IPS-15b (cell line): ENCODE results near the gene SLC39A3.

Experiments
- H3K27me3 ChIP-seq: one replicate; pipeline ENCODE4 v1.6.1; 2013; ENCODE audit warnings: low read length; ENCODE audit not compliant: control insufficient read depth, insufficient read depth
- H3K36me3 ChIP-seq: one replicate; pipeline ENCODE4 v1.6.1; 2013; ENCODE audit warnings: low read length; ENCODE audit not compliant: control insufficient read depth, insufficient read depth
- H3K4me1 ChIP-seq: one replicate; pipeline ENCODE4 v1.6.1; 2013; ENCODE audit warnings: mild to moderate bottlenecking, low read length; ENCODE audit not compliant: control insufficient read depth, insufficient read depth
- H3K4me3 ChIP-seq: one replicate; pipeline ENCODE4 v1.5.1; 2013; ENCODE audit warnings: low read depth, low read length
- H3K9ac ChIP-seq: one replicate; pipeline ENCODE4 v1.6.1; 2013; ENCODE audit warnings: low read depth, mild to moderate bottlenecking, low read length
- H3K9me3 ChIP-seq: one replicate; pipeline ENCODE4 v1.6.1; 2013; ENCODE audit warnings: mild to moderate bottlenecking, low read length; ENCODE audit not compliant: control insufficient read depth, insufficient read depth

SLC39A3 gene

DNA sequence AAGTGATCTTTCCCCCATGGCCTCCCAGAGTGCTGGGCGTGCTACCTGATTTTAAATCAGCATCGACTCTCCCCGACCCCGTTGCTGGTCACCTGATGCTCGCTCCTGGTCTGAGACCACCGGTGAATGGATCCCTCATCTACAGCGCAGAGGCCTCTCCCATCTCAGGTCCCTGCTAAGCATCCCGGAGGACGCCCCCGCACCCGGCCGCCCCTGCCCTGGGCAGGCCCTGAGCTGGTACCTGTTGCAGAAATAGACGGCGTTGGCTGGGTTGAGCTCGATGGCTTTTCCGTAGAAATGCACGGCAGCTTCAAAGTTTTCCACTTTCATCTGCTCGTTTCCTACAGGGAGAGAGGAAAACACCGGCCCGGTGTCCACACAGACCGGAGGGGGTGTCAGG lies 25.1 kb upstream of the SLC39A3 start:
- H3K27me3 ChIP-seq: no peaks in the 10 kb centered on the region
- H3K4me3 ChIP-seq: no peak overlapping the region
- H3K36me3 ChIP-seq: peaks cover 71% of the 10 kb centered on the region
- H3K4me1 ChIP-seq: no peaks in the 10 kb centered on the region
- no peak overlapping the region for H3K9ac ChIP-seq
- no peaks in the 10 kb centered on the region for H3K9me3 ChIP-seq

GRCh38 chr19:2763687-2764086 lies 23.9 kb upstream of the SLC39A3 start:
- no peaks in the 10 kb centered on the region for H3K9me3 ChIP-seq
- H3K9ac ChIP-seq: no peak overlapping the region
- H3K4me3 ChIP-seq: no peak overlapping the region
- no peaks in the 10 kb centered on the region for H3K4me1 ChIP-seq
- no peaks in the 10 kb centered on the region for H3K27me3 ChIP-seq
- peaks cover 68% of the 10 kb centered on the region for H3K36me3 ChIP-seq

- Histone ChIP-seq H3K27me3 (no peaks in the 10 kb centered on the region), H3K36me3 (peaks cover 64% of the 10 kb centered on the region), H3K4me3 (no peak overlapping the region), H3K9me3 (no peaks in the 10 kb centered on the region), H3K4me1 (no peaks in the 10 kb centered on the region), H3K9ac (no peak overlapping the region)
These were observed 23.1 kb upstream of the SLC39A3 start for GRCh38 chr19:2762783-2763496.

DNA sequence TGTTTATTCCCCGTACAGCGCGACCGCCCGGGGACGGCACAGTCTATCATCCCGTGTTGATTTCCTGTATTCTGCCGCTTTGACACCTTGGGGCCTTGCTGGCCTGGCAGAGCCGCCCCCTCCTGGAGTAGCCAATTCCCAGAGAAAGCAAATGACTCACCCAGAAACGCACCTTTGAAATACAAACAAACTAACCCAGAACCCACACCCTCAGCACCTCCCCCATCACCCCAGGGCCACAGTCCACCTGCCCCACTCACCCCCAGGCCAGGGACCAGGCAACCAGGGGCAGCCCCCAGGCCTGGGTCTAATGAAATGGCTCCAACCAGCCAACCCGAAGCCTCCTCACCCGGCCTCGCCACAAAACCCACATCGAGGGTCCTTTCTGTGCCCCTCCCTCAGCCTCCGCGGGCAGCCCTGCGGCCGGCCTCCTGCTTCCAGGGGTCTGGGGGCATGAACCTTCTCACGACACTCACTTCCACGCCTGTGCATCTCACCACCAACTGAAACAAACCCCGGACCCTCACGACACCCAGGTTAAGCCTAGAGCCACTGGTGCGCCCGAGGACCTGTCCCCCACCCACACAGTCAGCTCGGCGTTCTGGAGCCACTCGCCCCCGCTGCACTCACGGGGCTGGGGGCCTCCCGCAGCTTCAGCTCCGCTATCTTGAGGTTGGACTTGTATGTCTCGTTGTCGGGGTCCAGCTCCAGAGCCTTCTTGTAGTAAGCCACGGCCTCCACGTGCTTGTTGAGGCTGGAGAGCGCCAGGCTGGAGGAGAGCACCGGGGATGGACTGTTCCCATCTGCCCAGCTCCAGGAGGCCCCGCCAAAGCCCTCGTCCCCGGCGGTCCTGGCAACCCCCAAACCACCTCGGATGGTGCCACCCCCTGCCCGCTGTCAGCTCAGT lies 22.3 kb upstream of the SLC39A3 start:
- Histone ChIP-seq H3K4me1 (no peaks in the 10 kb centered on the region), H3K9ac (no peak overlapping the region), H3K36me3 (peaks cover 66% of the 10 kb centered on the region), H3K4me3 (no peak overlapping the region), H3K9me3 (no peaks in the 10 kb centered on the region), H3K27me3 (no peaks in the 10 kb centered on the region)

DNA sequence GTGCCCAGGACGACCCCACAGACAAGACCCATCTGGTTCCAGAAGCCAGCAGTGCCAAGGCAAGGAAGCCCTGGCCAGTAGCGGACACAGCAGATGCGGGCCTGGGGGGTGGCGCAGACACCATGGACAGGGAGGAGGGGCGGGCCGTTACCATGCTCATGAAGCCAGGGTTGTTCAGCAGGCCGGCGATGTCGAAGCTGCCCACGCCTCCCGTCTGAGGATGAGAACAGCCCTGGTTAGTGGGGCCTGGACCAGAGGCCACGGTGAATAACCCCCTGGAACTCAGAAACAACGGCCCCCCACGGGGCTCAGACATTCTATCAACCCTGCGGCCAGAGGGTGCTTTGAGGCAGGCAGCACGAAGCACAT lies 21.5 kb upstream of the SLC39A3 start:
- Histone ChIP-seq H3K36me3 (peaks cover 65% of the 10 kb centered on the region), H3K9me3 (no peaks in the 10 kb centered on the region), H3K4me1 (no peaks in the 10 kb centered on the region), H3K9ac (no peak overlapping the region), H3K27me3 (no peaks in the 10 kb centered on the region), H3K4me3 (no peak overlapping the region)

GRCh38 chr19:2759965-2760364 lies 20.1 kb upstream of the SLC39A3 start:
- Histone ChIP-seq H3K4me3 (no peak overlapping the region), H3K36me3 (peaks cover 64% of the 10 kb centered on the region), H3K27me3 (no peaks in the 10 kb centered on the region), H3K9ac (no peak overlapping the region), H3K9me3 (no peaks in the 10 kb centered on the region), H3K4me1 (no peaks in the 10 kb centered on the region)

- Histone ChIP-seq H3K4me3 (no peak overlapping the region), H3K27me3 (no peaks in the 10 kb centered on the region), H3K9ac (no peak overlapping the region), H3K4me1 (no peaks in the 10 kb centered on the region), H3K36me3 (peaks cover 67% of the 10 kb centered on the region), H3K9me3 (no peaks in the 10 kb centered on the region)
These were observed 19.5 kb upstream of the SLC39A3 start for GRCh38 chr19:2759362-2759761.

DNA sequence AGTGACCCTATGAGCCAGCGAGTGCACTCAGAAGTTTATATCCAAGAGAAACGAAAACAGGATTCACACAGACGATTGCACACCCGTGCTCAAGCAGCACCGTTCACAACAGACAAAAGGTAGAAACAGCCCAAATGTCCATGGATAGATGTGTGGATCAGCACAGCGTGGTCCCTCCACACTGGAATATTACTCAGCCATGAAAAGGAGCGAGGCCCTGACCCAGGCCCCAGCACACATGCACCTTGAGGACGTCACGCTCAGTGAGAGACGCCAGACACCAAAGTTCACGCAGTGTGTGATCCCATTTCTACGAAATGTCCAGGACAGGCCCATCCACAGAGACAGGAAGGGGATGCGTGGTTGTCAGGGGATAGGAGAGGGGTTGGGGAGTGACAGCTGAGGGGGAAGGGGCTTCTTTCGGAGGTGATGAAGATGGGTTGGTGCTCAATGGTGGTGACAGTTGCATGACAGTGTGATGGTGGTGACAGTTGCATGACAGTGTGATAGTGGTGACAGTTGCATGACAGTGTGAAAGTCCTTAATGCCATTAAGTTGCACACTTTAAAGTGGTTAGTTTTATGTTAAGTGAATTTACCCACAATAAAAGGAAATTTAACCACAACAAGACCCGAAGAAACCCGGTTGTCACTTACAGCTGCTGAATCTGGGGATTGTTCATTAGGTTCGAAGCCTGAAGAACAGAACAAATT lies 18.9 kb upstream of the SLC39A3 start:
- H3K9me3 ChIP-seq: no peaks in the 10 kb centered on the region
- no peak overlapping the region for H3K9ac ChIP-seq
- H3K36me3 ChIP-seq: peaks cover 68% of the 10 kb centered on the region
- H3K4me3 ChIP-seq: no peak overlapping the region
- no peaks in the 10 kb centered on the region for H3K4me1 ChIP-seq
- no peaks in the 10 kb centered on the region for H3K27me3 ChIP-seq

DNA sequence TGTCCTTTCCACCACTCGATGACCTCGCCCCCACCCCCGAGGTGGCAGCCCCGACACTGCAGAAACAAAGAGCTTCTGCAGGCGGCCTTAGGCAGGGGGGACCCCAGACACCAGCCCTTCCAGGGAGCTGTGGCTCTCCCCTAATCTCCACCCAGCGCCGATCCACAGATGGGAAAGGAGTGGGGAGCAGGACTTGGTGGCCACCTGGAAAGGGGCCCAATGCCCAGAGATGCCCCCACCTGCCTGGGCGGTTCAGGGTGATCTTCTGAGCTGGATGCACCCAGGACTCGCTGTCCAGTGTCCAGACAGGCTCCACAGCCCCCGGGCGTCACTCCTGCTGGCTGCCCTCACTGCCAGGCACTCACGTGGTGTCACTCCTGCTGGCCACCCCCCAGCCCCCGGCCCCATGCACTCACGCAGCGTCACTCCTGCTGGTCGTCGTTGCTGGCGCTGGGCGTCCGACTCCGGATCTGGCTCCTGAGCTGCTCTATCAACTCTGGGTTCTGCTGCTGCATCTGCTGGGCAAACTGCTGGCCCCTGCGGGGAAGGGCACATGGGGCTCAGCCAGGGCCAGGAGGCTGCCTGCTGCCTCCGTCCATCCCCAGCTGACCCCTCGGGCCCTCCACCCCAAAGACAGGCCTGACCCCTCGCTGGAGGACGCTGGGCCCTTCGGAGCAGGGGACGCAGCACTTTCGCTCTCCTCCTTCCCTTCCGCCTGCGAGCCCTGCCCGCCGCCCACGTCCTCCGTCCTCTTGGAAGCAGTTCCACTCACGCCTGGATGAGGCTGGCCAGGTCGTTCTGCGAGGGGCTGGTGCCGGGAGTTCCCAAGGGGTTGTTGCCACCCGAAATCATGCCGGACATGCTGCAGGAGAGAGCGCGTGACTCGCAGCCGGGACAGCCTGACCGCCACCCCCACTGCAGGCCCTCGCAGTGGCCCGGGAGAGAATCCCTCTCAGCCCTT lies 17.4 kb upstream of the SLC39A3 start:
- H3K36me3 ChIP-seq: peaks cover 63% of the 10 kb centered on the region
- no peak overlapping the region for H3K4me3 ChIP-seq

GRCh38 chr19:2756477-2756876 lies 16.7 kb upstream of the SLC39A3 start:
- Histone ChIP-seq H3K4me1 (no peaks in the 10 kb centered on the region), H3K36me3 (peaks cover 58% of the 10 kb centered on the region), H3K27me3 (no peaks in the 10 kb centered on the region)

More for the DNA sequence above, 17.4 kb upstream of the SLC39A3 start:
- no peaks in the 10 kb centered on the region for H3K27me3 ChIP-seq
- H3K4me1 ChIP-seq: no peaks in the 10 kb centered on the region
- H3K9ac ChIP-seq: no peak overlapping the region
- H3K9me3 ChIP-seq: no peaks in the 10 kb centered on the region

DNA sequence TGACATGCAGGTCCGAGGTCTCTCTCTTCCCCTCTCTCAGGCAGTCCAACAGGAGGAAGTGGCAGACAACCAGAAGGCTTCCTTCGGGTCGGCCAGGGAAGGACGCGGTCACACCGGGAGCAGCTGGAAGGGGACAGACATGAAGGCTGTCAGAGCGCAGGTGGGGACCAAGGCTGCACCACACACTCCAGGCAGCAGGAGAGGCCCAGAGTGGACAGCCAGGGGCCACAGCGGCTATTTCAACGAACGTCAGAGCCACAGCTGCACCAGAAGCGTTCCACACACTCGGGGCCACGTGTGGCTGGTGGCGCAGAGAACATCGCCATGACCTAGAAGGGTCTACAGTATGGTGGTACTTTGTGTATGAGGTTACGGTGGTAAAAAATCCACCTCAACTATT lies 16.0 kb upstream of the SLC39A3 start:
- H3K27me3 ChIP-seq: no peaks in the 10 kb centered on the region
- peaks cover 52% of the 10 kb centered on the region for H3K36me3 ChIP-seq
- H3K4me1 ChIP-seq: no peaks in the 10 kb centered on the region
- H3K9me3 ChIP-seq: no peaks in the 10 kb centered on the region
- no peak overlapping the region for H3K4me3 ChIP-seq
- no peak overlapping the region for H3K9ac ChIP-seq

More at GRCh38 chr19:2756477-2756876, 16.7 kb upstream of the SLC39A3 start:
- no peak overlapping the region for H3K9ac ChIP-seq
- H3K4me3 ChIP-seq: no peak overlapping the region
- H3K9me3 ChIP-seq: no peaks in the 10 kb centered on the region
